Activated CD4-positive, alpha-beta T cell treated with anti-CD3 and anti-CD28 coated beads, Interleukin-2, amount 50 U/mL, for 4 hours (primary cell): Measurements from ENCODE around the gene MTHFS.

Experiments
- DNase-seq, 2 experiments: peaks; one replicate each; pipeline ENCODE4 v3.0.0-alpha.2; 2020

Gene MTHFS

DNA sequence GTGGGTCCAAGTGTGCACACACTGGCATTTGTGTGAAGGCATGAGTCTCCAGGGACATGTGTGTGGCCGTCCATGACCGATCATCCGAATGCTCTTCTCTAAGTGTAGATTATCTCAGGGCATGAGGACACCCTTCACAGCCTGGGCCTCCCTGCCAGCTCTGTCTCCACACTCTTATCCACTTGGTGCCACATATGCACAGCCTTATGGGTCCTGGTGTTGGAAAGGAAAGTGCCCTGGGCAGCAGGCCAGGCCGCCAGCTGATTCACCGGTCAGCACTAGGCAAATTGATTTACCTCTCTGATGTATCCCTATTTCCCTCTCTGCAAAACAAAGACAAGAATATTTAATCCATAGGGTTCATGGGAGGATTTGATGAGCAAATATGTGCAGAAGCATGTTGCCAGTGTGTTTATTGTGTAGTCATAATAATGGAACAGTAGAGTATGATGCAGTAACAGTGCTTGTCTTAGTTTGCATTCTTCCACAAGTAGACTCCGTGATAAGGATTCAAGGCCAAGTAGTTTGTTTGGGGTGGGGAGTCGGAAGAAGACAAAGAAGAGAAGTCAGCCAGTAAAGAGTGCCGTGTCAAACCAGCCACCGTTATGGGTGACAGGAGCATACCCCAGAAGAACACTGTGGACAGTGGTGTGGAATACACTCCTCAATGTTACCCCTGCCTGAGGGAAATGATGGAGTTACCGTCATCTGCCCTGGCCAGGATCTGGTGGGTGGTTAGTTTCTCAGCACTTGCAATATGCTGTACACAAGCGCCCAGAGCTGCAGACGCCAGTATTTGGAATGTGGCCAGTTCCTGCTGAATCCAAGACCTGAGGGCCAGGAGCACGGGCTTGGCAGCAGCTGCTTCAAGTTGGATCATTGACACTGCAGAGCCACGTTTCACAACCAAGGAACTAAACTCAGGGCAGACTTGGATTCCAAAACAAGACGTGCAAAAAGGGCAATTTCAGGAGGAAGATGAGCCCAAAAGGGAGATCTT is 85.1 kb downstream of the MTHFS start:
- DNase-seq = no peak

DNA sequence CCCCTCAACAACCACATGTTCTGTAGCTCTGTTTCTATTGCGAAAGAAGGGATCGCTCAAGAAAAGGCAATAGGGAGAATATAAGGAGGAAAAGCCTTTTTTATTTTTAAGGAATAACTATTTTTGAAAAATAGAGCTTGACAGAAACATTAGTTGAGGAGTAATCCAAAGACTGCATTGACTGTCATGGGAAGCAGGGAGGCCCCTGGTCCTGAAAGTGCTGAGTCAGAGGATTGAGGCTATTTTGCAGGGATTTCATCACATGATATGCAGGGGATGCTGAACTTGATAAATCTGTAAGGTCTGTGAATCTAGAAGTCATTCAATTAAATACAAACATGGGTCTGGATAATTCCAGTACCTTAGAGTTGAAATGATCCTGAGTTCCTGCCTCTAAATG is 92.0 kb downstream of the MTHFS start:
- DNase-seq = no peak

DNA sequence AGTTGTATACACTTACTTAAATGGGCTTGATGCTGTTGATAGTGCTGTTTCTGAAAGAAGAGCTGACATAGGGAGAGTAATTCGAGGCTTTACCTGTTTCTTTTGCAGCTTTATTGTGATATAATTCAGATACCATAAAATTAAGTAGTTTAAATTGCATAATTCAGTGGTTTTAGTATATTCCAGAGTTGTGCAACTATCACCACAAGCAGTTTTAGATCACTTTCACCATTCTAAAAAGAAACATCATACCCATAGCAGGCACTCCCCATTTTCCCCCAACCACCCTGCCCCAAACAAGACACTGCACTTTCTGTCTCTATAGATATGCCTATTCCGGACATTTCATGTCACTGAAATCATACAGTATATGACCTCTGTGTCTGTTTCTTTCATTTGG is 98.5 kb downstream of the MTHFS start:
- no peak for DNase-seq
